ENCODE data around the gene TUBB1. TPM values are rescaled to one million over a fixed set of nuclear protein-coding genes. Genes with fewer than 3 reads are reported as not detected.
A peak's percentile ranks its signal among the peaks of the same experiment; 100 is the strongest.

TUBB1 gene
- total and polyA plus RNA-seq, 4 experiments from 2014 or later: not detected

- POLR2A ChIA-PET (ENCODE audit: partially characterized antibody): interaction anchor here (1.0 kb wide), 1 partner anchor 8 kb away, joined by 4 read pairs; the partner anchor contains the start of gene ATP5F1E
- Histone ChIP-seq H3K9me3 (ENCODE audit: control insufficient read depth in 1 of 2, low read length in 2 of 2) (no peaks in the 10 kb centered on the region), H3K27me3 (ENCODE audit: insufficient read depth, low read length) (no peaks in the 10 kb centered on the region), H3K27ac (ENCODE audit: low read depth, low read length) (no peak overlapping the region), H3K36me3 (ENCODE audit: insufficient read depth, low read length) (peaks cover 62% of the 10 kb centered on the region), H3K4me3 (ENCODE audit: low read length in 2 of 2) (no peak overlapping the region), H3K4me1 (ENCODE audit: insufficient read depth, low read length) (peaks cover 26% of the 10 kb centered on the region)
- Mint-ChIP-seq H3K9me3 (no peaks in the 10 kb centered on the region), H3K27me3 (no peaks in the 10 kb centered on the region), H3K4me1 (peaks cover 24 to 41% (median 31%) of the 10 kb centered on the region in 4 donors), H3K27ac (peak overlapping the region in 1 of 7 donors; percentile 18), H3K36me3 (peaks cover 51 to 63% of the 10 kb centered on the region in 2 donors), H3K4me3 (no peak overlapping the region)
- intact Hi-C loops (cut with micrococcal nuclease): no loop called here
- CTCF ChIA-PET (ENCODE audit: partially characterized antibody): no interaction called here
- no peak for DNase-seq
Observed at GRCh38 chr20:59023616-59024015, 4.4 kb downstream of the TUBB1 start.

GRCh38 chr20:59024111-59024530, 4.9 kb downstream of the TUBB1 start:
- no peak overlapping the region for H3K4me3 ChIP-seq (ENCODE audit: low read length in 2 of 2)
- peak in 1 of 5 donors; percentile 19 for DNase-seq
- H3K9me3 ChIP-seq (ENCODE audit: control insufficient read depth in 1 of 2, low read length in 2 of 2): no peaks in the 10 kb centered on the region
- H3K9me3 Mint-ChIP-seq: no peaks in the 10 kb centered on the region
- no peak overlapping the region for H3K27ac Mint-ChIP-seq
- peaks cover 31% of the 10 kb centered on the region for H3K4me1 ChIP-seq (ENCODE audit: insufficient read depth, low read length)
- ChIA-PET POLR2A (ENCODE audit: partially characterized antibody) (interaction anchor here (0.9 kb wide), 1 partner anchor 19 kb away, joined by 3 read pairs; no protein-coding TSS in a partner anchor), CTCF (ENCODE audit: partially characterized antibody) (no interaction called here)
- intact Hi-C loops (cut with micrococcal nuclease): no loop called here
- H3K27me3 Mint-ChIP-seq: no peaks in the 10 kb centered on the region
- H3K36me3 Mint-ChIP-seq: peaks cover 56 to 66% of the 10 kb centered on the region in 2 donors
- H3K4me1 Mint-ChIP-seq: peaks cover 30 to 46% (median 35%) of the 10 kb centered on the region in 4 donors
- no peak overlapping the region for H3K27ac ChIP-seq (ENCODE audit: low read depth, low read length)
- H3K27me3 ChIP-seq (ENCODE audit: insufficient read depth, low read length): no peaks in the 10 kb centered on the region
- peaks cover 68% of the 10 kb centered on the region for H3K36me3 ChIP-seq (ENCODE audit: insufficient read depth, low read length)
- no peak overlapping the region for H3K4me3 Mint-ChIP-seq

- Mint-ChIP-seq H3K27me3 (no peaks in the 10 kb centered on the region), H3K9me3 (no peaks in the 10 kb centered on the region), H3K36me3 (peaks cover 64 to 75% of the 10 kb centered on the region in 2 donors), H3K4me1 (peaks cover 37 to 55% (median 43%) of the 10 kb centered on the region in 4 donors), H3K4me3 (no peak overlapping the region), H3K27ac (peak overlapping the region in 1 of 7 donors; percentile 42)
- DNase-seq: no peak
- H3K27me3 ChIP-seq (ENCODE audit: insufficient read depth, low read length): no peaks in the 10 kb centered on the region
- intact Hi-C loops (cut with micrococcal nuclease): no loop called here
- H3K4me1 ChIP-seq (ENCODE audit: insufficient read depth, low read length): peaks cover 41% of the 10 kb centered on the region
- no peaks in the 10 kb centered on the region for H3K9me3 ChIP-seq (ENCODE audit: control insufficient read depth in 1 of 2, low read length in 2 of 2)
- no peak overlapping the region for H3K27ac ChIP-seq (ENCODE audit: low read depth, low read length)
- ChIA-PET POLR2A (ENCODE audit: partially characterized antibody) (interaction anchor here (0.9 kb wide), 1 partner anchor 20 kb away, joined by 3 read pairs; no protein-coding TSS in a partner anchor), CTCF (ENCODE audit: partially characterized antibody) (interaction anchor here (1.9 kb wide), 1 partner anchor 158 kb away, joined by 4 read pairs; no protein-coding TSS in a partner anchor)
- no peak overlapping the region for H3K4me3 ChIP-seq (ENCODE audit: low read length in 2 of 2)
- H3K36me3 ChIP-seq (ENCODE audit: insufficient read depth, low read length): peaks cover 77% of the 10 kb centered on the region
Observed at GRCh38 chr20:59025086-59025485, 5.9 kb downstream of the TUBB1 start.

- POLR2A ChIA-PET (ENCODE audit: partially characterized antibody): no interaction called here
- H3K27ac ChIP-seq (ENCODE audit: low read depth, low read length): no peak overlapping the region
Observed at GRCh38 chr20:59025511-59025910, 6.3 kb downstream of the TUBB1 start.

GRCh38 chr20:59026904-59027740, 7.9 kb downstream of the TUBB1 start:
- Mint-ChIP-seq H3K36me3 (peaks cover 71 to 87% of the 10 kb centered on the region in 2 donors), H3K27ac (peak overlapping the region in 6 of 7 donors; percentile 26 to 44 (median 36)), H3K27me3 (no peaks in the 10 kb centered on the region), H3K4me1 (peaks cover 48 to 69% (median 57%) of the 10 kb centered on the region in 4 donors), H3K9me3 (peaks cover 0 to 1% (median 0%) of the 10 kb centered on the region in 8 donors), H3K4me3 (peak overlapping the region in 5 of 8 donors; percentile 0 to 33 (median 11))
- no peak overlapping the region for H3K27ac ChIP-seq (ENCODE audit: low read depth, low read length)
- POLR2A ChIA-PET (ENCODE audit: partially characterized antibody): no interaction called here
- CTCF ChIA-PET (ENCODE audit: partially characterized antibody): interaction anchor here (1.9 kb wide), 1 partner anchor 160 kb away, joined by 4 read pairs; no protein-coding TSS in a partner anchor
- intact Hi-C loops (cut with micrococcal nuclease): no loop called here
- H3K27me3 ChIP-seq (ENCODE audit: insufficient read depth, low read length): no peaks in the 10 kb centered on the region
- DNase-seq: no peak
- peaks cover 75% of the 10 kb centered on the region for H3K36me3 ChIP-seq (ENCODE audit: insufficient read depth, low read length)
- no peak overlapping the region for H3K4me3 ChIP-seq (ENCODE audit: low read length in 2 of 2)
- H3K9me3 ChIP-seq (ENCODE audit: control insufficient read depth in 1 of 2, low read length in 2 of 2): no peaks in the 10 kb centered on the region
- peaks cover 55% of the 10 kb centered on the region for H3K4me1 ChIP-seq (ENCODE audit: insufficient read depth, low read length)

More at GRCh38 chr20:59025511-59025910, 6.3 kb downstream of the TUBB1 start:
- no peak overlapping the region for H3K4me3 ChIP-seq (ENCODE audit: low read length in 2 of 2)
- no peaks in the 10 kb centered on the region for H3K27me3 ChIP-seq (ENCODE audit: insufficient read depth, low read length)
- CTCF ChIA-PET (ENCODE audit: partially characterized antibody): interaction anchor here (1.9 kb wide), 1 partner anchor 158 kb away, joined by 4 read pairs; no protein-coding TSS in a partner anchor
- peak overlapping the region in 1 of 7 donors; percentile 42 for H3K27ac Mint-ChIP-seq
- intact Hi-C loops (cut with micrococcal nuclease): no loop called here
- no peaks in the 10 kb centered on the region for H3K27me3 Mint-ChIP-seq
- no peaks in the 10 kb centered on the region for H3K9me3 ChIP-seq (ENCODE audit: control insufficient read depth in 1 of 2, low read length in 2 of 2)
- H3K4me1 Mint-ChIP-seq: peaks cover 41 to 59% (median 47%) of the 10 kb centered on the region in 4 donors
- DNase-seq: no peak
- H3K9me3 Mint-ChIP-seq: no peaks in the 10 kb centered on the region
- H3K36me3 ChIP-seq (ENCODE audit: insufficient read depth, low read length): peaks cover 79% of the 10 kb centered on the region
- no peak overlapping the region for H3K4me3 Mint-ChIP-seq
- H3K4me1 ChIP-seq (ENCODE audit: insufficient read depth, low read length): peaks cover 45% of the 10 kb centered on the region
- peaks cover 67 to 79% of the 10 kb centered on the region in 2 donors for H3K36me3 Mint-ChIP-seq

- peaks cover 59% of the 10 kb centered on the region for H3K4me1 ChIP-seq (ENCODE audit: insufficient read depth, low read length)
- DNase-seq: no peak
- POLR2A ChIA-PET (ENCODE audit: partially characterized antibody): no interaction called here
- no peaks in the 10 kb centered on the region for H3K27me3 Mint-ChIP-seq
- no peaks in the 10 kb centered on the region for H3K27me3 ChIP-seq (ENCODE audit: insufficient read depth, low read length)
- H3K27ac ChIP-seq (ENCODE audit: low read depth, low read length): no peak overlapping the region
- peaks cover 48 to 73% (median 60%) of the 10 kb centered on the region in 4 donors for H3K4me1 Mint-ChIP-seq
- CTCF ChIA-PET (ENCODE audit: partially characterized antibody): no interaction called here
- H3K36me3 Mint-ChIP-seq: peaks cover 65 to 83% of the 10 kb centered on the region in 2 donors
- peaks cover 69% of the 10 kb centered on the region for H3K36me3 ChIP-seq (ENCODE audit: insufficient read depth, low read length)
- H3K9me3 Mint-ChIP-seq: peaks cover 0 to 2% (median 0%) of the 10 kb centered on the region in 8 donors
- no peak overlapping the region for H3K4me3 ChIP-seq (ENCODE audit: low read length in 2 of 2)
- H3K9me3 ChIP-seq (ENCODE audit: control insufficient read depth in 1 of 2, low read length in 2 of 2): no peaks in the 10 kb centered on the region
- intact Hi-C loops (cut with micrococcal nuclease): no loop called here
- peak overlapping the region in 2 of 8 donors; percentile 11 to 26 for H3K4me3 Mint-ChIP-seq
- H3K27ac Mint-ChIP-seq: peak overlapping the region in 3 of 7 donors; percentile 31 to 86 (median 44)
Observed at GRCh38 chr20:59027741-59028320, 8.6 kb downstream of the TUBB1 start.

- Histone ChIP-seq H3K27me3 (ENCODE audit: insufficient read depth, low read length) (no peaks in the 10 kb centered on the region), H3K9me3 (ENCODE audit: control insufficient read depth in 1 of 2, low read length in 2 of 2) (no peaks in the 10 kb centered on the region), H3K36me3 (ENCODE audit: insufficient read depth, low read length) (peaks cover 60% of the 10 kb centered on the region), H3K4me3 (ENCODE audit: low read length in 2 of 2) (no peak overlapping the region), H3K4me1 (ENCODE audit: insufficient read depth, low read length) (peaks cover 62% of the 10 kb centered on the region), H3K27ac (ENCODE audit: low read depth, low read length) (peak overlapping the region; percentile 11)
- POLR2A ChIA-PET (ENCODE audit: partially characterized antibody): interaction anchor here (0.6 to 1.0 kb wide), 2 partner anchors 18 to 47 kb away, joined by 3 read pairs; no protein-coding TSS in a partner anchor
- CTCF ChIA-PET (ENCODE audit: partially characterized antibody): no interaction called here
- Mint-ChIP-seq H3K4me1 (peaks cover 47 to 74% (median 61%) of the 10 kb centered on the region in 4 donors), H3K9me3 (peaks cover 0 to 2% (median 0%) of the 10 kb centered on the region in 8 donors), H3K27me3 (no peaks in the 10 kb centered on the region), H3K4me3 (peak overlapping the region; percentile 33 to 96 (median 54)), H3K27ac (peak overlapping the region; percentile 40 to 86 (median 74)), H3K36me3 (peaks cover 57 to 77% of the 10 kb centered on the region in 2 donors)
- intact Hi-C loops (cut with micrococcal nuclease): no loop called here
- no peak for DNase-seq
Observed at GRCh38 chr20:59028812-59029211, 9.6 kb downstream of the TUBB1 start.
